ENCODE results near the gene PTK6.
A peak's percentile ranks its signal among the peaks of the same experiment; 100 is the strongest.
"Not testable (repeated sequence)": the region's sequence is repeated elsewhere in the genome, so short reads cannot be mapped to it uniquely, and the experiment has no call there.

Gene PTK6

GRCh38 chr20:63518946-63519667 lies 18.1 kb downstream of the PTK6 start:
- H3K36me3 ChIP-seq (ENCODE audit: control insufficient read depth in 2 of 2, insufficient read depth in 2 of 2, low read length in 2 of 2): peaks cover 12 to 18% of the 10 kb centered on the region in 2 donors
- H3K27ac ChIP-seq (ENCODE audit: low read depth in 2 of 2, low read length in 2 of 2): peak overlapping the region in 1 of 2 donors; percentile 93
- peak overlapping the region; percentile 52 to 75 for H3K9ac ChIP-seq (ENCODE audit: low read depth in 1 of 2, low read length in 2 of 2)
- H3K4me3 ChIP-seq (ENCODE audit: low read length in 2 of 2): peak overlapping the region; percentile 56 to 86
- H3K27me3 ChIP-seq (ENCODE audit: control insufficient read depth in 2 of 2, insufficient read depth in 2 of 2, low read length in 2 of 2): peaks cover 0 to 2% of the 10 kb centered on the region in 2 donors
- no peaks in the 10 kb centered on the region for H3K9me3 ChIP-seq (ENCODE audit: control insufficient read depth in 2 of 2, low read length in 2 of 2)
- peaks cover 16 to 21% of the 10 kb centered on the region in 2 donors for H3K4me1 ChIP-seq (ENCODE audit: control insufficient read depth in 2 of 2, insufficient read depth in 2 of 2, low read length in 2 of 2)

- H3K4me1 ChIP-seq (ENCODE audit: control insufficient read depth in 2 of 2, insufficient read depth in 2 of 2, low read length in 2 of 2): peaks cover 16 to 21% of the 10 kb centered on the region in 2 donors
- H3K9me3 ChIP-seq (ENCODE audit: control insufficient read depth in 2 of 2, low read length in 2 of 2): no peaks in the 10 kb centered on the region
- peaks cover 12 to 14% of the 10 kb centered on the region in 2 donors for H3K36me3 ChIP-seq (ENCODE audit: control insufficient read depth in 2 of 2, insufficient read depth in 2 of 2, low read length in 2 of 2)
- H3K27me3 ChIP-seq (ENCODE audit: control insufficient read depth in 2 of 2, insufficient read depth in 2 of 2, low read length in 2 of 2): peaks cover 0 to 2% of the 10 kb centered on the region in 2 donors
- no peak overlapping the region for H3K9ac ChIP-seq (ENCODE audit: low read depth in 1 of 2, low read length in 2 of 2)
- H3K27ac ChIP-seq (ENCODE audit: low read depth in 2 of 2, low read length in 2 of 2): no peak overlapping the region
- H3K4me3 ChIP-seq (ENCODE audit: low read length in 2 of 2): no peak overlapping the region
Measured at GRCh38 chr20:63518351-63518861, 18.8 kb downstream of the PTK6 start.

GRCh38 chr20:63517376-63518309 lies 19.5 kb downstream of the PTK6 start:
- no peak overlapping the region for H3K9ac ChIP-seq (ENCODE audit: low read depth in 1 of 2, low read length in 2 of 2)
- no peaks in the 10 kb centered on the region for H3K9me3 ChIP-seq (ENCODE audit: control insufficient read depth in 2 of 2, low read length in 2 of 2)
- H3K27ac ChIP-seq (ENCODE audit: low read depth in 2 of 2, low read length in 2 of 2): no peak overlapping the region
- no peak overlapping the region for H3K4me3 ChIP-seq (ENCODE audit: low read length in 2 of 2)
- H3K27me3 ChIP-seq (ENCODE audit: control insufficient read depth in 2 of 2, insufficient read depth in 2 of 2, low read length in 2 of 2): peaks cover 0 to 2% of the 10 kb centered on the region in 2 donors
- peaks cover 15 to 16% of the 10 kb centered on the region in 2 donors for H3K4me1 ChIP-seq (ENCODE audit: control insufficient read depth in 2 of 2, insufficient read depth in 2 of 2, low read length in 2 of 2)
- peaks cover 7 to 8% of the 10 kb centered on the region in 2 donors for H3K36me3 ChIP-seq (ENCODE audit: control insufficient read depth in 2 of 2, insufficient read depth in 2 of 2, low read length in 2 of 2)

GRCh38 chr20:63514520-63514919 lies 22.7 kb downstream of the PTK6 start:
- H3K9me3 ChIP-seq (ENCODE audit: control insufficient read depth in 2 of 2, low read length in 2 of 2); H3K9ac ChIP-seq (ENCODE audit: low read depth in 1 of 2, low read length in 2 of 2); H3K36me3 ChIP-seq (ENCODE audit: control insufficient read depth in 2 of 2, insufficient read depth in 2 of 2, low read length in 2 of 2); H3K4me1 ChIP-seq (ENCODE audit: control insufficient read depth in 2 of 2, insufficient read depth in 2 of 2, low read length in 2 of 2); H3K27me3 ChIP-seq (ENCODE audit: control insufficient read depth in 2 of 2, insufficient read depth in 2 of 2, low read length in 2 of 2); H3K27ac ChIP-seq (ENCODE audit: low read depth in 2 of 2, low read length in 2 of 2); H3K4me3 ChIP-seq (ENCODE audit: low read length in 2 of 2): not testable (repeated sequence)

GRCh38 chr20:63513207-63513606 lies 24.0 kb downstream of the PTK6 start:
- Histone ChIP-seq H3K4me3 (ENCODE audit: low read length in 2 of 2) (no peak overlapping the region), H3K27ac (ENCODE audit: low read depth in 2 of 2, low read length in 2 of 2) (no peak overlapping the region), H3K36me3 (ENCODE audit: control insufficient read depth in 2 of 2, insufficient read depth in 2 of 2, low read length in 2 of 2) (no peaks in the 10 kb centered on the region), H3K9ac (ENCODE audit: low read depth in 1 of 2, low read length in 2 of 2) (no peak overlapping the region), H3K27me3 (ENCODE audit: control insufficient read depth in 2 of 2, insufficient read depth in 2 of 2, low read length in 2 of 2) (peaks cover 3 to 8% of the 10 kb centered on the region in 2 donors), H3K4me1 (ENCODE audit: control insufficient read depth in 2 of 2, insufficient read depth in 2 of 2, low read length in 2 of 2) (no peaks in the 10 kb centered on the region), H3K9me3 (ENCODE audit: control insufficient read depth in 2 of 2, low read length in 2 of 2) (no peaks in the 10 kb centered on the region)

- H3K9ac ChIP-seq (ENCODE audit: low read depth in 1 of 2, low read length in 2 of 2): no peak overlapping the region
- H3K27me3 ChIP-seq (ENCODE audit: control insufficient read depth in 2 of 2, insufficient read depth in 2 of 2, low read length in 2 of 2): peaks cover 5 to 6% of the 10 kb centered on the region in 2 donors
- no peak overlapping the region for H3K27ac ChIP-seq (ENCODE audit: low read depth in 2 of 2, low read length in 2 of 2)
- H3K36me3 ChIP-seq (ENCODE audit: control insufficient read depth in 2 of 2, insufficient read depth in 2 of 2, low read length in 2 of 2): no peaks in the 10 kb centered on the region
- no peaks in the 10 kb centered on the region for H3K4me1 ChIP-seq (ENCODE audit: control insufficient read depth in 2 of 2, insufficient read depth in 2 of 2, low read length in 2 of 2)
- peaks cover 0 to 3% of the 10 kb centered on the region in 2 donors for H3K9me3 ChIP-seq (ENCODE audit: control insufficient read depth in 2 of 2, low read length in 2 of 2)
- H3K4me3 ChIP-seq (ENCODE audit: low read length in 2 of 2): no peak overlapping the region
Measured at GRCh38 chr20:63509088-63509564, 28.1 kb downstream of the PTK6 start.

- Histone ChIP-seq H3K27ac (ENCODE audit: low read depth in 2 of 2, low read length in 2 of 2) (no peak overlapping the region), H3K9me3 (ENCODE audit: control insufficient read depth in 2 of 2, low read length in 2 of 2) (peaks cover 0 to 3% of the 10 kb centered on the region in 2 donors), H3K4me1 (ENCODE audit: control insufficient read depth in 2 of 2, insufficient read depth in 2 of 2, low read length in 2 of 2) (no peaks in the 10 kb centered on the region), H3K9ac (ENCODE audit: low read depth in 1 of 2, low read length in 2 of 2) (no peak overlapping the region), H3K27me3 (ENCODE audit: control insufficient read depth in 2 of 2, insufficient read depth in 2 of 2, low read length in 2 of 2) (peaks cover 5 to 9% of the 10 kb centered on the region in 2 donors), H3K36me3 (ENCODE audit: control insufficient read depth in 2 of 2, insufficient read depth in 2 of 2, low read length in 2 of 2) (no peaks in the 10 kb centered on the region), H3K4me3 (ENCODE audit: low read length in 2 of 2) (no peak overlapping the region)
Measured at GRCh38 chr20:63508072-63508768, 29.0 kb downstream of the PTK6 start.

- no peaks in the 10 kb centered on the region for H3K4me1 ChIP-seq (ENCODE audit: control insufficient read depth in 2 of 2, insufficient read depth in 2 of 2, low read length in 2 of 2)
- H3K36me3 ChIP-seq (ENCODE audit: control insufficient read depth in 2 of 2, insufficient read depth in 2 of 2, low read length in 2 of 2): no peaks in the 10 kb centered on the region
- no peak overlapping the region for H3K4me3 ChIP-seq (ENCODE audit: low read length in 2 of 2)
- H3K27ac ChIP-seq (ENCODE audit: low read depth in 2 of 2, low read length in 2 of 2): no peak overlapping the region
- peaks cover 6 to 13% of the 10 kb centered on the region in 2 donors for H3K27me3 ChIP-seq (ENCODE audit: control insufficient read depth in 2 of 2, insufficient read depth in 2 of 2, low read length in 2 of 2)
- no peak overlapping the region for H3K9ac ChIP-seq (ENCODE audit: low read depth in 1 of 2, low read length in 2 of 2)
- H3K9me3 ChIP-seq (ENCODE audit: control insufficient read depth in 2 of 2, low read length in 2 of 2): peaks cover 0 to 3% of the 10 kb centered on the region in 2 donors
Measured at GRCh38 chr20:63507083-63507743, 30.0 kb downstream of the PTK6 start.

GRCh38 chr20:63505723-63506122 lies 31.5 kb downstream of the PTK6 start:
- H3K9ac ChIP-seq (ENCODE audit: low read depth in 1 of 2, low read length in 2 of 2): no peak overlapping the region
- no peaks in the 10 kb centered on the region for H3K4me1 ChIP-seq (ENCODE audit: control insufficient read depth in 2 of 2, insufficient read depth in 2 of 2, low read length in 2 of 2)
- no peak overlapping the region for H3K27ac ChIP-seq (ENCODE audit: low read depth in 2 of 2, low read length in 2 of 2)
- peaks cover 12 to 14% of the 10 kb centered on the region in 2 donors for H3K27me3 ChIP-seq (ENCODE audit: control insufficient read depth in 2 of 2, insufficient read depth in 2 of 2, low read length in 2 of 2)
- H3K9me3 ChIP-seq (ENCODE audit: control insufficient read depth in 2 of 2, low read length in 2 of 2): peaks cover 0 to 3% of the 10 kb centered on the region in 2 donors
- no peak overlapping the region for H3K4me3 ChIP-seq (ENCODE audit: low read length in 2 of 2)
- no peaks in the 10 kb centered on the region for H3K36me3 ChIP-seq (ENCODE audit: control insufficient read depth in 2 of 2, insufficient read depth in 2 of 2, low read length in 2 of 2)
